HG03280 (cell line): ENCODE data around the gene ST14.
"Not testable (repeated sequence)": the region's sequence is repeated elsewhere in the genome, so short reads cannot be mapped to it uniquely, and the experiment has no call there.

Experiments
- ATAC-seq: cut with Tn5 transposase; IDR thresholded peaks from one replicate; pipeline ENCODE4 v1.9.1; 2021; ENCODE audit warnings: mild to moderate bottlenecking, moderate library complexity; ENCODE audit not compliant: unreplicated experiment

ST14 gene

DNA sequence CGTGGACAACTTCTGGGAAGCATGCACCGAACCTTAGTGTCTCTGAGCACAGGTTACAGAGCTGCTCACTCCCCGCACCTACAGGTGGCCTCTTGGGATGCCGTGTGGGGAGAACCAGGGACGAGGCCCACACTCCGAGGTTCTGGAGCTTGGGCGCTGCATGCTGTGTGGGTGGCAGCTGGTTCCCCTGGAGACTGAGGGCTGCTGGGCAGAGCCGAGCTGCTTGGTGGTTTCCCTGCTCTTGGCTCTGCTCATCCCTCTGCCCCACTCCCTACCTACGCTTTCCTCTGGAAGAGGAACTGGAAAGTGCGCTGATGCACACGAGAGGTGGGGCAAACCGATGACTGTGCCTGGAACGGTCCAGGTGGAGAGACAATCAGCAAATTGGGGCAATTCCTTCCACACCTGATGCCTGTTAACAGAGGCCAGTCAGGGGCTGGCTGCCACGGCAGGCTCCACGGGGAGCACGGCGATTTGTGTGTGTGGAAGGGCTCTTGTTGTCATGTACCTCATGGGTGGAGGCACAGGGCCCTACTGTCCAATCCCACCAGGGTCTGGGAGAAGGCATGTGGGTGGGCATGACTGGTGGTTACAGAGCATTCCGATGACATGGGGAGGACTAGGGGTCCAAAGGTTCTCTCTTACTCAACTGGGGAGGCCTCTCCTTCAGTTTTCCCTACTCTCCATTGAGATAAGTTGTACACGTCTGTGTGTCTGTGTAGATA is 60.9 kb downstream of the ST14 start:
- ATAC-seq = no peak

DNA sequence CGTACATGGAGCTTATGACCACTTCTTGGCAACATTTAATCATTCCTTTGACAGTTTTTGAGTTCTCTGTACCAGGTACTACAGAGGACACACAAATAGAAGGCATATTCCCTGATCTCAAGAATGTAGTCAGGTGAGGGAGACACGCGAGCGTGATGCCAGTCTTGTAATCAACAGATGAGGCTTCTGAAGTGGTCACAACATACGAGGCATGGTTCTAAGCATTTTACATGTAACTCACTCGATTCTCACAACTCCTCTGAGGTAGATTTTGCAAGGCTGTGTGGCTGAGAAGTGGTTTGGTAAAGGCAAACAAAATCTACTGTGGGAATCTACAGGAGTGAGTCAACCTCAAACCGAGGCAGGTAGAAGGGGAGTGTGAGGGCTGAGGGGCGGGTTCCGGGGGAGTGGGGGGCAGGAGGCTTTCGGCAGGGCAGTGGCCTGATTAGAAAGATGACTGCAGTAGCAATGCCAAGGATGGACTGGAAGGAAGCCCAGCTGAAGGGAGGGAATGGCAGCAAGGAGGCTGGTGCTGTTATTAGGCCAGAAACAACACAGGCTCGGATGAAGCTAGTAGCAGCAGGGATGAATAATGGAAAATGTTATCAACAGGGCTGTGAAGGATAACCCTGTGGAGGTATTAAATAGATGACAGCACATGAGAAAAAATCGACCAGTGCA is 63.8 kb downstream of the ST14 start:
- ATAC-seq = no peak

DNA sequence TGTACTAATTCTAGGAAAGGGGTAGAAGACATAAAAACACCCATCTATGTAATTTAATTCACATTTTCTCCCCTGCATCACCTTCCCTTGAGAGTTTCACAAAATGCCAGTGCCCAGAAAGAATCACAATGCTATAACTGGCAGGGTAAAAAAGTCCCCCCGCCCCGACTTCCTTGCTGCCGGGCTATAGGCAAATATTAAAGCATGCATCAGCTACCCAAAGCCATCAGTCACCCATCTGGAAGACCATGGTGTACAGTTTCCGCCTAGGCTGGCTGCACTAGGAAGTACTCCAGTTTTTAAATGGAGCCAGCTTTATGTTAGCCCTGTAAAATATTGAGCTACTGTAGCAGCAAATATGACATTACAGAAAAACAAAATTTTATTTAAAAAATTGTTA is 67.8 kb downstream of the ST14 start:
- no peak for ATAC-seq

DNA sequence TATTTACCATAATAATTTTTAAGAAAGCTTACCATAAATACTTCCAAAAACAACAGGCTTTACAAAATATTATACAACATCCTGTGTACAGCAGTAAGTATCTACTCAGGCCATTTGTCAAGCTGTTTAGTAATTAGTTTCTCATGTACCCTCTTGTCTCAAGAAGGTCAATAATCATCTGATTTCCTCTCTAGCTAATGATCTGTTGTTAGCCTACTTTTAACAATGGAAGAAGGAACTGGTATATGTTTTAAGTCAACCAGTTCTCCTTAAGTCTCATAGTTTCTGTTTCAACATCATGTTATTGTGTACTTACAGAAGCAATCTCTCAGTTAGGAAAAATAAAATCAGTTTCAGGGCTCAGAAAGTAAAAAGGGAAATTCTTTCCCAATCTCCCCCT is 73.9 kb downstream of the ST14 start:
- ATAC-seq = not testable (repeated sequence)

DNA sequence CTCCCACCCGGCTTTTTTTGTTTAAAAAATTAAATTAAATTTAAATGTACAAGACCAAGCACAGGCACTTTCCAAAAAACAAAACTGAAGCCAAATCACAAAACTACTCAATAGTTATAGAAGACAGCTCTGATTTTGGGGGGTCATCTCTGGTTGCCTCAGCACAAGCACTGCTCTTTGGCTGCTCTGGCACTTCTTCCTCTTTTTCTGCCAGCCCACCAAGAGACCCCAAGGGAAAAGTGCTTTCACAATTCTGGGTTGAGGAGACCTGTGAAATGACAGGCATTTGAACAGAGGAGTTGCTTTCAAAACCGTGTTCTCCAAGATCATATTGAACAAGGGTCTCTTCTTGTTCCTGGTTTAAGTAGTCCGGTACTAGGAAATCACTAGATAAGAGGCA is 74.3 kb downstream of the ST14 start:
- ATAC-seq = not testable (repeated sequence)

DNA sequence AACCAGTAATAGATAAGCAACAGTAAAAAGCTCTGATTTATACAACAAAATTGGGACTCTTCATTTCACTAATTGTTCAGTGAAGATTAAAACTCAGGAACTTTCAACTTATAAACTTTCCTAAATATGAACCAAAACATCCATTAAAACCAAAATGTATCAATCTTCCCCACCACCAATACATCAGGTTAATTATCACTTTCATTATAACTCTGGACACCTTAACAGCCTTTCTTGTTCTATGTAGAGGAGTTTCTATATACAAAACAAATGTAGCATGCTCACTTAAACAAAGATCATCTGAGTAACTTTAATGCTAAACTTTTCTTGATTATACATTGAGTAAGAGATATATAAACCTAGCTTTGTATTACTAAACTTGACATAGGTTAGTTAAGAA is 74.7 kb downstream of the ST14 start:
- ATAC-seq = no peak

DNA sequence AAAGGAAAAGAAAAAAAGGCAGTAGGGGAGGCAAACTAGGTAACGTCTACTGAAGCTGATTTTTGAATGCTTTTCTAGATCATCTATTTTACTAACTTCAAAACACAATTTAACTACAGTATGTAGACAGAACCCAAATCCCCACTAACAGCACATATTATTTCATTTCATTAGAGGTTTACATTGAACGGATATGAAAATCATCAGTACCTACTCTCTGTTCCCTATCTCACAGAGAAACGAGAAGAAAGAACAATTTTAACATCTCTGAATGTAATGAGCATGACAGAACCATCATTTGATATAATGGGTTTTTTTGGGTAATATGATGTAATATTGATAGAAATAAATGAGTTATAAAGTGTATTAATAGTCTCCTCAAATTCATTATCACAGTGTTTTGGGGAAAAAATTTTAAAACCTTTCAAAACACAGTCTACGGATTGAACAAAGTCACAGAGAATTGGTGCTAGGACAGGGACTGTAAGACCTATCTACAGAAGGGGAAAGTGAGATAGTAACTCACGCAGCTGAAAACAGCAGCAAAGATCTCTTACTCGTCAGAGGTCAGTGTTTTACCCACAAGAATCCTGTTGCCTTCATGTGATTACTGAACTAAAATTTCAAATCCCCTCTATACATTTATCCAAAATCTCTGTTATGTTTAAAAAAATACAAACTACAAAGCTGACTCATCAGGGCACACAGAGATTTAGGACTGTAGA is 77.9 kb downstream of the ST14 start:
- ATAC-seq = no peak

DNA sequence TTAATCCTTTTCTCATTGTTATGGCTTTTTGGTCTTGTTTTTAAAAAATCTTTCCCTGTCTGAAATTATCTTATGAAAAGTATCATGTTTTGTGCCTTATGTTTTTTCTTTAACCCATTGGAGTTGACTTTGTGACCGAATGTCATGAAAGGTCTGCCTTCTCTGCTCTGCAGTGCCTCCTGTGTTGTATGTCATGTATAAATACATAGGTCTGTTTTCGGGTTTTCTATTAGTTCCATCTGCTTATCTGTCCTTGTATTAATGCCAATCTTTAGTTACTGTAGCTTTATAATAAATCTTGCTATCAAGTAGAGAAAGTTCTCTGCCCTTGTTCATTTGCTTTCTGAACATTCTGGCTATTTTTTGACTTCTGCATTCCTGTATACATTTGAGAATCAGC is 82.1 kb downstream of the ST14 start:
- no peak for ATAC-seq

DNA sequence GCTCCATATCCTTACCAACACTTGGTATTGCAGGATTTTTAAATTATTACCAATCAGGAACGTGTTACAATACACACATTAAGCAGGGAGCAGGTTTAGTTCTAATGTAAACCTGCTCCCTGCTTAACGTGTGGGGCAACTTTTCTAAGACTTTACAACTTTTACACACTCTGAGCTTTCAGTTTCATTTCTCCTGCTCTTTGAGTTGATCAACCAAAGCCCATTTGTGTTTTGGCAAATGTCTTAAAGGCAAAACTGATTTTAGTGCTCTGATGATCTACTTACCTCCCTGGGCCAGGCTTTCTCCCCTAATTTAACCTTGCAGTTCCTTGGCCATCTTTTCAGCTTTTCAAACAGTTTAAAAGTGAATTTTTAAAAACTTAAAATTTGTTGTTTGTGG is 84.2 kb downstream of the ST14 start:
- ATAC-seq = no peak

DNA sequence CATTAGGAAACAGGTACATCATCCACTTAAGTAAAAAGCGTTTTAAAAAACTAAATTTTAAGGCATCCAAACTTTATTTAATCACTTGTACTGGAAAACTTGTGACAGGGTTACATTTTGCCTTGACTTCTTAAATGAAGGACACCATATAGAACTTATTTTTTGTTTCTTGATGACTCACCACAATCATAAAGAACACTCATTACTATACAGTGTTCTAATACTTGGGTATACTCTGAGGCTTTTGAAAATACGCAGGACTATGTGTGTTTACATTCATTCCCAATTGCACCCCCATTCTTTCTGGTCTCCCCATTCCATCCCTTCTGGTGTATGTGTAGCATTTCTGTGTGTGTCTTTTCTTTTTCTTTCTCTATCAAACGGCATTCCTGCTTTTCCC is 85.3 kb downstream of the ST14 start:
- no peak for ATAC-seq

DNA sequence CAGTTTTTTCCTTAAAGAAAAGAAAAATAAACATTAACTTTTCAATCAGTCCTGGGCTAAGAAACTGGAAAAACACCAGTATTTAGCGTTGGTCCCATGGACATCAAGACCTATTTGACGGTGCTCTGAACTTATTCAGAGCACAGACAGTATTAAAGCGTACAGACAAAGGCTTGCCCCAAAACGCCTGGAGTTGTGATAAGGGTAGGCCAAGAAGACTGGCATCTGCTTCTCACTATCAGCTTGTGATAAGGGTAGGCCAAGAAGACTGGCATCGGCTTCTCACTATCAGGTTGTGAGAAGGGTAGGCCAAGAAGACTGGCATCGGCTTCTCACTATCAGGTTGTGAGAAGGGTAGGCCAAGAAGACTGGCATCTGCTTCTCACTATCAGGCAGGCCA is 85.8 kb downstream of the ST14 start:
- ATAC-seq = not testable (repeated sequence)

DNA sequence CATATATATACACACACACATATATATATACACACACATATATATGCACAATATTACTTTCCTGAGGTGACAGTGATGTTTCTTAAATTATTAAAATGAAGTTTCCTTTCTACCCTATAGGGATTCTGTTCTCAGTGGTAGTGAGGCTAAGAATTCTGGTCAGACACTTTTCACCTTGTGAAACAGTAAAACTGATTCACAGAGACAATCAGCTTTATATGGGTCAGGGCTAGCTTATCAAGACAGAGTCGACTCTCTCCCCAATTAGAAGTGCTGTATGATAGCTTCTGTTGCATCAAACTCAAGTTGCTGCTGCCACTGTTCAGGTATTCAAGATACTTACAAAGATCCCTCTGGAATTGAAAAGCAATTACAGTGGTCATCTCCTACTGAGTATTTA is 86.7 kb downstream of the ST14 start:
- ATAC-seq = no peak

DNA sequence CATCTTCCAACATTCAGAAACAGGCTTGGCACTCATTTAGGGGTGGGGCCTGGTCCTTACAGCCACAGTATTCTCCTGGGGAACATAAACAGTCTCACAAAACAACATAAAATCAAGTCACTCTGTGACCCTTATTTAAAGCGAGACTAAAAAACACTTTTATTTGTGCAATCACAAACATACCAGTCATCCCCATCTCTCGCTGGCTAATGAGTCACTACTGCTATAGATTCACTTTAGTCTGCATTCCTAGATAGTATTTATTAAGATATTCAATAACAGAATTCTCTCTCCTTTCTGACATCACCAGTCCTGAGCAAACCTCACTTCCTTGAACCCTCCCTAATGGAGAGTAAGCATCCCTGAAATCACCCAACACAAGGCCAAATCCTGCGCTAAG is 87.2 kb downstream of the ST14 start:
- no peak for ATAC-seq

DNA sequence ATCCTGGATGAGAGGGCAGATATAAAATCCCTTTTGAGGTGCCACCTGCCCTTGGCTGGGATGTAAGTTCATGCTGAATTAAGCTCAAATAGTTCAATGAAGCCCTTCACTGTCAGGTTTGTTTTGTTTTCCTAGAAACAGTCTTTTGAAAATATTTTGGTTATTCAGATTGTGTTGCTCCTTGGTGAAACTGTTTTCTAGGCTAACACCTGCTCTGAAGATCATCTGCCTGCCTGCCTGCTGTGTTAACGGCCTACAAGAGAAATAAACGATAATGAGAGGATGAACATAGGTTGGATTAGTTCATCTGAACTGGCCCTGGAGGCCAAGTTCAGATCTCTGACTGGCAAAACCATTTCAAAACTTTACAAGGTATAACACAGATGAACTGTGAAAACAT is 87.7 kb downstream of the ST14 start:
- no peak for ATAC-seq

DNA sequence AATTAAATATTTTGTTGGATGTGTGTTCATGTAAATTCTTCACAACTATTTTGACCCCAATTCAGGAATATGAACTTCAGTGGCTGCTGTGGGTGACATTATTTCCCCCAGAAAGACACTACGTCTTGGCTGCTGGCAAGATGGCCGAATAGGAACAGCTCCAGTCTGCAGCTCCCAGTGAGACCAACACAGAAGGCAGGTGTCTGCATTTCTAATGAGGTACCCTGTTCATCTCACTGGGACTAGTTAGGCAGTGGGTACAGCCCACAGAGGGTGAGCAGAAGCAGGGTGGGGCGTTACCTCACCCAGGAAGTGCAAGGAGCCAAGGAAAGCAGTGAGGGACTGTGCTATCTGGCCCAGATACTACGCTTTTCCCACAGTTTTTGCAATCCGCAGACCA is 89.8 kb downstream of the ST14 start:
- ATAC-seq = no peak

DNA sequence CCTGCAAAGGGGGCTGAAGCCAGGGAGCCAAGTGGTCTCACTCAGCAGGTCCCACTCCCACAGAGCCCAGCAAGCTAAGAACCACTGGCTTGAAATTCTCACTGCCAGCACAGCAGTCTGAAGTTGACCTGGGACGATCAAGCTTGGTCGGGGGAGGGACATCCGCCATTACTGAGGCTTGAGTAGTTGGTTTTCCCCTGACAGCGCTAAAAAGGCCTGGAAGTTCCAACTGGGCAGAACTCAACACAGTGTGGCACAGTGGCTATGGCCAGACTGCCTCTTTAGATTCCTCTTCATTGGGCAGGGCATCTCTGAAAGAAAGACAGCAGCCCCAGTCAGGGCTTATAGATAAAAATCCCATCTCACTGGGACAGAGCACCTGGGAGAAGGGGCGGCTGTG is 90.3 kb downstream of the ST14 start:
- ATAC-seq = not testable (repeated sequence)

DNA sequence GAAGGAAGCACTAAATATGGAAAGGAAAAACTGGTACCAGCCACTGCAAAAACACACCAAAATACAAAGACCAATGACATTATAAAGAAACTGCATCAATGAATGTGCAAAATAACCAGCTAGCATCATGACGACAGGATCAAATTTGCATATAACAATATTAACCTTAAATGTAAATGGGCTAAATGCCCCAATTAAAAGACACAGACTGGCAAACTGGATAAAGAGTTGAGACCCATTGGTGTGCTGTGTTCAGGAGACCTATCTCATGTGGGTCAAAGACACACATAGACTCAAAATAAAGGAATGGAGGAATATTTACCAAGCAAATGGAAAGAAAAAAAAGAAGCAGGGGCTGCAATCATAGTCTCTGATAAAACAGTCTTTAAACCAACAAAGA is 92.2 kb downstream of the ST14 start:
- not testable (repeated sequence) for ATAC-seq
